DND-41 (cell line): ENCODE results near the gene CX3CR1.
"Not testable (repeated sequence)": the region's sequence is repeated elsewhere in the genome, so short reads cannot be mapped to it uniquely, and the experiment has no call there.

Source experiments
- ATAC-seq: fragments of 200-7000 bp; cut with Tn5 transposase; 3 replicates; pipeline ENCODE4 v1.9.1; 2021; ENCODE audit warnings: low read depth; ENCODE audit not compliant: insufficient read depth
- DNase-seq: peaks from one replicate; pipeline ENCODE4 v3.0.0-alpha.2; 2020
- H2AFZ ChIP-seq: 2 replicates; pipeline ENCODE4 v1.6.0; 2012; ENCODE audit warnings: low read depth, low read length
- H3K27ac ChIP-seq: 2 replicates; pipeline ENCODE4 v1.5.1; 2012; ENCODE audit warnings: low read length, inconsistent platforms
- H3K27me3 ChIP-seq: fragments of 200-600 bp; sonication (generic); 2 replicates; pipeline ENCODE4 v1.6.0; 2012; ENCODE audit warnings: low read length, mild to moderate bottlenecking, inconsistent platforms; ENCODE audit not compliant: insufficient read depth, poor library complexity
- H3K36me3 ChIP-seq: 2 replicates; pipeline ENCODE4 v1.5.1; 2012; ENCODE audit warnings: low read length, inconsistent platforms; ENCODE audit not compliant: insufficient read depth
- H3K4me1 ChIP-seq: 2 replicates; pipeline ENCODE4 v1.5.1; 2012; ENCODE audit warnings: mild to moderate bottlenecking, low read length; ENCODE audit not compliant: insufficient read depth
- H3K4me2 ChIP-seq: 2 replicates; pipeline ENCODE4 v1.6.0; 2012; ENCODE audit warnings: mild to moderate bottlenecking, moderate library complexity, low read length, inconsistent platforms; ENCODE audit not compliant: insufficient read depth
- H3K4me3 ChIP-seq, 2 experiments: fragments of 200-600 bp in 1 of 2; shearing (Covaris generic) in 1 of 2; 2 replicates each; pipeline ENCODE4 v1.5.1; 2012 to 2016; ENCODE audit warnings: inconsistent platforms in 2 of 2, low read length in 2 of 2, mild to moderate bottlenecking in 2 of 2, low read depth in 1 of 2, moderate library complexity in 1 of 2
- H3K79me2 ChIP-seq: 2 replicates; pipeline ENCODE4 v1.6.0; 2012; ENCODE audit warnings: low read length, inconsistent platforms; ENCODE audit not compliant: insufficient read depth
- H3K9ac ChIP-seq: 2 replicates; pipeline ENCODE4 v1.6.0; 2012; ENCODE audit warnings: low read depth, mild to moderate bottlenecking, inconsistent platforms, low read length, moderate library complexity
- H3K9me3 ChIP-seq: 2 replicates; pipeline ENCODE4 v1.5.1; 2012; ENCODE audit warnings: low read length, moderate library complexity, mild to moderate bottlenecking, inconsistent platforms; ENCODE audit not compliant: insufficient read depth, severe bottlenecking
- H4K20me1 ChIP-seq: 2 replicates; pipeline ENCODE4 v1.6.0; 2012; ENCODE audit warnings: low read length; ENCODE audit not compliant: insufficient read depth
- EZH2 ChIP-seq: IDR thresholded peaks from 3 replicates; pipeline ENCODE4 v1.6.1; 2012; ENCODE audit warnings: borderline replicate concordance, low read depth, mild to moderate bottlenecking, moderate library complexity, low read length, inconsistent platforms; ENCODE audit not compliant: severe bottlenecking
- TF ChIP-seq, protein P1 (sequence below): IDR thresholded peaks from 2 replicates; pipeline ENCODE4 v1.5.1; 2012; ENCODE audit warnings: borderline replicate concordance, low read length, moderate library complexity, mild to moderate bottlenecking; ENCODE audit not compliant: poor library complexity, severe bottlenecking; ENCODE audit errors: extremely low read depth

Gene CX3CR1

DNA sequence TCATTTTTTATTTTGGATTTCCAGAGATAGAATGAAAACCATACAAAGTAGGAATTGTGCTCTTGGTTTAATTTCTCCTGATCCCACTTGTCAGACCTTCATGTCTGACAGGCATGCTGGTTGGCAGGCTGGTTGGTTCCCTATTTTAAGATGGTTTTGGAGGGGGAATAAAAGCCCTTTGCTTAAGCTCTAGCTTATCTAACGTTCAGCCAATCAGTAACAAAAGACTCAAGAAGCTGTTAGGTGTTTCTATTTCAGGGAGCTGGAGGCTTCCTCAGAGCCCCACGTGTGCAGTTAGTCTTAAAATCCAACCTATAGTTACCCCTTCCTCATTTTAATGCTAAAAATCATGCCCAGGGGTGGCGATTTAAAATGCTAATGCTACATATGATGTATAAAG lies 47.0 kb downstream of the CX3CR1 start:
- Histone ChIP-seq H3K79me2 (no peaks in the 10 kb centered on the region), H4K20me1 (no peaks in the 10 kb centered on the region), H3K36me3 (no peaks in the 10 kb centered on the region), H3K4me3 (no peak overlapping the region), H2AFZ (no peak overlapping the region), H3K4me1 (no peaks in the 10 kb centered on the region), H3K27me3 (peaks cover 26% of the 10 kb centered on the region), H3K9me3 (no peaks in the 10 kb centered on the region), H3K9ac (no peak overlapping the region), H3K27ac (no peak overlapping the region), H3K4me2 (no peak overlapping the region)
- TF ChIP-seq EZH2 = no peak
- TF ChIP-seq, protein P1, sequence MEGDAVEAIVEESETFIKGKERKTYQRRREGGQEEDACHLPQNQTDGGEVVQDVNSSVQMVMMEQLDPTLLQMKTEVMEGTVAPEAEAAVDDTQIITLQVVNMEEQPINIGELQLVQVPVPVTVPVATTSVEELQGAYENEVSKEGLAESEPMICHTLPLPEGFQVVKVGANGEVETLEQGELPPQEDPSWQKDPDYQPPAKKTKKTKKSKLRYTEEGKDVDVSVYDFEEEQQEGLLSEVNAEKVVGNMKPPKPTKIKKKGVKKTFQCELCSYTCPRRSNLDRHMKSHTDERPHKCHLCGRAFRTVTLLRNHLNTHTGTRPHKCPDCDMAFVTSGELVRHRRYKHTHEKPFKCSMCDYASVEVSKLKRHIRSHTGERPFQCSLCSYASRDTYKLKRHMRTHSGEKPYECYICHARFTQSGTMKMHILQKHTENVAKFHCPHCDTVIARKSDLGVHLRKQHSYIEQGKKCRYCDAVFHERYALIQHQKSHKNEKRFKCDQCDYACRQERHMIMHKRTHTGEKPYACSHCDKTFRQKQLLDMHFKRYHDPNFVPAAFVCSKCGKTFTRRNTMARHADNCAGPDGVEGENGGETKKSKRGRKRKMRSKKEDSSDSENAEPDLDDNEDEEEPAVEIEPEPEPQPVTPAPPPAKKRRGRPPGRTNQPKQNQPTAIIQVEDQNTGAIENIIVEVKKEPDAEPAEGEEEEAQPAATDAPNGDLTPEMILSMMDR = no peak
- ATAC-seq (no peak), DNase-seq (no peak)

DNA sequence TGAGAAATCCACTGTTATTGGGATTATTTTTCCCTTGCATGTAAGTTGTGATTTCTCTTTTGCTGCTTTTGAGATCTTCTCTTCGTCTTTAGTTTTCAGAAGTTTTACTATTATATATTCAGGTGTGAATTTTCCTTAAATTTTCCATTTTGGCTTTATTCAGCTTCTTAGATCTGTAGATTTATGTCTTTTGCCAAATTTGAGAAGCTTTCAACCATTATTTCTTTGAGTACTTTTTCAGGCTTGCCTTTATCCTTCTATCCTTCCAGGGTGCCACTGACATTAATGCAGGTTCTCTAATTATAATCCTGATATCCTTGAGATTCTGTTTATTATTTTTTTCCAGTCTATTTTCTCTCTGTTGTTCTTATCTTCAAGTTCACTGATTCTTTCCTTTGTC lies 49.4 kb downstream of the CX3CR1 start:
- Histone ChIP-seq H3K27me3 (peaks cover 25% of the 10 kb centered on the region), H3K36me3 (no peaks in the 10 kb centered on the region), H3K4me3 (no peak overlapping the region), H4K20me1 (no peaks in the 10 kb centered on the region), H3K27ac (no peak overlapping the region), H3K9ac (no peak overlapping the region), H3K4me2 (no peak overlapping the region), H3K4me1 (no peaks in the 10 kb centered on the region), H2AFZ (no peak overlapping the region), H3K79me2 (no peaks in the 10 kb centered on the region), H3K9me3 (no peaks in the 10 kb centered on the region)
- DNase-seq (no peak), ATAC-seq (no peak)
- TF ChIP-seq, protein P1 = no peak
- no peak for TF ChIP-seq EZH2

DNA sequence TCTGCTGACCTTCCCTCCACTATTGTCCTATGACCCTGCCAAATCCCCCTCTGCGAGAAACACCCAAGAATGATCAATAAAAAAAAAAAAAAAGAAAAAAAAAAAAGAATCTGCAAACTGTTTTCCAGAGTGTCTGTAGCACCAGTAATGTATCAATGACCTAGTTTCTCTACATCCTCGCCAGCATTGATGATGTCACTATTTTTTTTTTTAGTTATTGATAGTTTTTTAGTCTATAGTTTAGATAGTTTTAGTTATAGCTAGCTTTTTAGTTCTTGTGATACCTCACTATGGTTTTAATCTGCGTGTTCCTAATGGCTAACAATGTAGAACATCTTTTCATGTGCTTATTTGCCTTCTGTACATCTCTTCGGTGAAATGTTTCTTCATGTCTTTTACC lies 51.3 kb downstream of the CX3CR1 start:
- ATAC-seq (no peak), DNase-seq (no peak)
- Histone ChIP-seq H3K79me2 (no peaks in the 10 kb centered on the region), H3K27ac (no peak overlapping the region), H3K4me1 (no peaks in the 10 kb centered on the region), H3K4me3 (no peak overlapping the region), H3K9ac (no peak overlapping the region), H3K36me3 (no peaks in the 10 kb centered on the region), H3K4me2 (no peak overlapping the region), H2AFZ (no peak overlapping the region), H4K20me1 (no peaks in the 10 kb centered on the region), H3K9me3 (no peaks in the 10 kb centered on the region), H3K27me3 (peaks cover 18% of the 10 kb centered on the region)
- no peak for TF ChIP-seq EZH2
- TF ChIP-seq, protein P1 = no peak

DNA sequence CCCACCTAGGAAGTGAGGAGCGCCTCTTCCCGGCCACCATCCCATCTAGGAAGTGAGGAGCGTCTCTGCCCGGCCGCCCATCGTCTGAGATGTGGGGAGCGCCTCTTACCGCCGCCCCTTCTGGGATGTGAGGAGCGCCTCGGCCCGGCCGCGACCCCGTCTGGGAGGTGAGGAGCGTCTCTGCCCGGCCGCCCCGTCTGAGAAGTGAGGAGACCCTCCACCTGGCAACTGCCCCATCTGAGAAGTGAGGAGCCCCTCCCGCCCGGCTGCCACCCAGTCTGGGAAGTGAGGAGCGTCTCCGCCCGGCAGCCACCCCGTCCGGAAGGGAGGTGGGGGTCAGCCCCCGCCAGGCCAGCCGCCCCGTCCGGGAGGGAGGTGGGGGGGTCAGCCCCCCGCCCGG lies 52.2 kb downstream of the CX3CR1 start:
- H3K4me3 ChIP-seq, H3K4me1 ChIP-seq, ATAC-seq, H3K4me2 ChIP-seq, H3K9me3 ChIP-seq, H2AFZ ChIP-seq, H3K9ac ChIP-seq, H3K27ac ChIP-seq, H3K36me3 ChIP-seq, H4K20me1 ChIP-seq, H3K79me2 ChIP-seq, DNase-seq: not testable (repeated sequence)
- H3K27me3 ChIP-seq = peaks cover 13% of the 10 kb centered on the region
